Transverse colon (tissue), 4 donors: ENCODE results near the gene NAT16. TPM values are rescaled to one million over a fixed set of nuclear protein-coding genes. Genes with fewer than 3 reads are reported as not detected.

Experiments used
- DNase-seq: peaks from one replicate; pipeline ENCODE4 v3.0.0-alpha.2; 2019
- H3K27ac ChIP-seq, 4 donors: fragments of 200-600 bp; sonication (generic); 2 replicates each; pipeline ENCODE4 v1.5.1; 2016 to 2018; ENCODE audit warnings: inconsistent platforms in 4 of 4
- H3K27me3 ChIP-seq: fragments of 200-600 bp; sonication (generic); 2 replicates; pipeline ENCODE4 v1.5.1; 2017; ENCODE audit warnings: inconsistent platforms
- H3K36me3 ChIP-seq, 4 donors: fragments of 200-600 bp; sonication (generic); 2 replicates each; pipeline ENCODE4 v1.5.1; 2017 to 2019; ENCODE audit warnings: inconsistent platforms in 4 of 4
- H3K4me1 ChIP-seq, 4 donors: fragments of 200-600 bp; sonication (generic); 2 replicates each; pipeline ENCODE4 v1.5.1; 2017 to 2020; ENCODE audit warnings: inconsistent platforms in 4 of 4
- H3K4me3 ChIP-seq, 4 donors: fragments of 200-600 bp; sonication (generic); 1 replicate in 1 of 4; 2 replicates in 3 of 4; pipeline versions ENCODE4 v1.5.1 to v1.6.1; 2017 to 2019; ENCODE audit warnings: inconsistent platforms in 4 of 4
- H3K9me3 ChIP-seq, 2 donors: fragments of 200-600 bp; sonication (generic); 2 replicates each; pipeline ENCODE4 v1.5.1; 2017 to 2019; ENCODE audit warnings: inconsistent platforms in 2 of 2
- CTCF ChIP-seq, 5 experiments: fragments of 200-600 bp in 3 of 5; fragments of 450-650 bp in 2 of 5; sonication (generic) in 3 of 5; IDR thresholded peaks; 1 replicate in 2 of 5; 2 replicates in 3 of 5; pipeline ENCODE4 v1.5.1; 2016 to 2017; ENCODE audit warnings: antibody characterized with exemption in 5 of 5, inconsistent platforms in 3 of 5, mild to moderate bottlenecking in 2 of 5, moderate library complexity in 1 of 5
- EP300 ChIP-seq: sonication (generic); formaldehyde crosslinking; IDR thresholded peaks from one replicate; pipeline ENCODE4 v1.6.1; 2017; ENCODE audit warnings: antibody characterized with exemption, low read depth
- POLR2A ChIP-seq: fragments of 450-650 bp; IDR thresholded peaks from one replicate; pipeline ENCODE4 v1.6.1; 2016; ENCODE audit warnings: antibody characterized with exemption, mild to moderate bottlenecking, moderate library complexity
- POLR2AphosphoS5 ChIP-seq, 3 donors: sonication (generic); formaldehyde crosslinking; IDR thresholded peaks; one replicate each; pipeline ENCODE4 v1.6.1; 2016; ENCODE audit warnings: antibody characterized with exemption in 3 of 3
- WGBS, 2 donors: methylation state at CpG; one replicate each; pipeline ENCODE4 v1.1.5; 2018; ENCODE audit warnings: low coverage in 1 of 2; 5-methylcytosine and 5-hydroxymethylcytosine counted together
- in situ Hi-C, 4 donors: fragments of 200-750 bp; cut with MboI; loops; one replicate each; pipeline versions ENCODE4 v1.15.0 to v1.15.1; 2017; ENCODE audit warnings: low sequenced_read_pairs in 3 of 4, low pct_ligation_motif_present in 1 of 4, low pct_unique_long_range_greater_than_20kb in 1 of 4
- intact Hi-C: fragments of 100-400 bp; cut with DNase I; formaldehyde crosslinking; loops from one replicate; pipeline ENCODE4 v1.15.1; 2023; ENCODE audit warnings: low total_unique reads
- total RNA-seq, 4 donors: library from RNA; depleted of rRNA; stranded (reverse); fragments of >200 nt; gene quantifications; one replicate each; pipeline ENCODE4 v1.1.0, GENCODE V29; 2016

Gene NAT16
- total RNA-seq = not detected

GRCh38 chr7:101180130-101180755 lies at the start of gene NAT16:
NAT16 (minus strand) TSS chr7:101180293; CDS start chr7:101174807, 5,486 bp downstream.
- intact Hi-C loops (no loop called here), in situ Hi-C loops (no loop called here)
- TF ChIP-seq EP300 = no peak
- TF ChIP-seq POLR2A = no peak
- DNase-seq = no peak
- H3K27ac ChIP-seq = no peak within 1 kb of the TSS
- H3K4me3 ChIP-seq = peak within 1 kb of the TSS in 1 of 4 donors; percentile 13
- WGBS, 2 donors = 16% methylated on average over 25 of the region's 56 CpGs; no CpG with 5 or more reads in 1 of the 2 donors
- no peaks in the 10 kb centered on the region for H3K36me3 ChIP-seq
- no peaks in the 10 kb centered on the region for H3K9me3 ChIP-seq
- peaks cover 9 to 17% (median 14%) of the 10 kb centered on the region in 4 donors for H3K4me1 ChIP-seq
- peaks cover 76% of the 10 kb centered on the region for H3K27me3 ChIP-seq

GRCh38 chr7:101226721-101227120 lies 46.6 kb upstream of the NAT16 start:
- in situ Hi-C loops (no loop called here), intact Hi-C loops (no loop called here)
- no peak for DNase-seq
- no peak overlapping the region for H3K27ac ChIP-seq
- peaks cover 0 to 31% (median 10%) of the 10 kb centered on the region in 4 donors for H3K36me3 ChIP-seq
- peaks cover 0 to 6% (median 5%) of the 10 kb centered on the region in 4 donors for H3K4me1 ChIP-seq
- TF ChIP-seq CTCF (IDR thresholded peaks at IDR 0.05) (no peak), EP300 (no peak), POLR2AphosphoS5 (IDR thresholded peaks at IDR 0.05) (no peak), POLR2A (no peak)
- no peaks in the 10 kb centered on the region for H3K9me3 ChIP-seq
- H3K4me3 ChIP-seq = no peak overlapping the region
- 84 to 100% methylated on average over 4 to 9 of the region's 9 CpGs for WGBS, 2 donors
- H3K27me3 ChIP-seq = no peaks in the 10 kb centered on the region

GRCh38 chr7:101225650-101226049 lies 45.6 kb upstream of the NAT16 start:
- H3K27me3 ChIP-seq = no peaks in the 10 kb centered on the region
- no peak overlapping the region for H3K27ac ChIP-seq
- H3K36me3 ChIP-seq = peaks cover 0 to 31% (median 10%) of the 10 kb centered on the region in 4 donors
- TF ChIP-seq POLR2AphosphoS5 (IDR thresholded peaks at IDR 0.05) = no peak
- no peak for TF ChIP-seq POLR2A
- no peak for TF ChIP-seq CTCF (IDR thresholded peaks at IDR 0.05)
- no peak for TF ChIP-seq EP300
- intact Hi-C loops = no loop called here
- in situ Hi-C loops = no loop called here
- H3K4me3 ChIP-seq = no peak overlapping the region
- no peak for DNase-seq
- no peaks in the 10 kb centered on the region for H3K9me3 ChIP-seq
- no peaks in the 10 kb centered on the region for H3K4me1 ChIP-seq
- WGBS, 2 donors = 97% methylated on average over 6 of the region's 6 CpGs; no CpG with 5 or more reads in 1 of the 2 donors

GRCh38 chr7:101223528-101223927 lies 43.4 kb upstream of the NAT16 start:
- Histone ChIP-seq H3K4me3 (no peak overlapping the region), H3K36me3 (peaks cover 0 to 28% (median 10%) of the 10 kb centered on the region in 4 donors), H3K9me3 (no peaks in the 10 kb centered on the region), H3K27me3 (no peaks in the 10 kb centered on the region), H3K4me1 (peaks cover 8 to 16% (median 12%) of the 10 kb centered on the region in 4 donors), H3K27ac (no peak overlapping the region)
- in situ Hi-C loops = no loop called here
- intact Hi-C loops = no loop called here
- TF ChIP-seq POLR2A (no peak), EP300 (no peak), POLR2AphosphoS5 (IDR thresholded peaks at IDR 0.05) (no peak), CTCF (IDR thresholded peaks at IDR 0.05) (no peak)
- WGBS, 2 donors = 95% methylated on average over 14 of the region's 15 CpGs; no CpG with 5 or more reads in 1 of the 2 donors
- DNase-seq = no peak
